Amniotic epithelial cell (primary cell): ENCODE data around the gene SCD.
"Not testable (repeated sequence)": the region's sequence is repeated elsewhere in the genome, so short reads cannot be mapped to it uniquely, and the experiment has no call there.

Experiments used
- DNase-seq: peaks from one replicate; pipeline ENCODE4 v3.0.0-alpha.2; 2010; ENCODE audit warnings: low read depth

Gene SCD

GRCh38 chr10:100362570-100363496 lies 15.8 kb downstream of the SCD start:
- DNase-seq: peak; percentile 32

- DNase-seq: no peak
These were observed 17.1 kb downstream of the SCD start for GRCh38 chr10:100364175-100364574.

- DNase-seq: peak; percentile 93
These were observed 17.8 kb downstream of the SCD start for GRCh38 chr10:100364735-100365391.

- no peak for DNase-seq
These were observed 21.7 kb downstream of the SCD start for GRCh38 chr10:100368721-100369120.

GRCh38 chr10:100370714-100371481 lies 23.9 kb downstream of the SCD start:
- peak; percentile 79 for DNase-seq

GRCh38 chr10:100371482-100372027 lies 24.5 kb downstream of the SCD start:
- DNase-seq: no peak

GRCh38 chr10:100372415-100373297 lies 25.6 kb downstream of the SCD start:
- DNase-seq: no peak

- peak; percentile 100 for DNase-seq
These were observed 26.5 kb downstream of the SCD start for GRCh38 chr10:100373298-100374199.

- no peak for DNase-seq
These were observed 27.2 kb downstream of the SCD start for GRCh38 chr10:100374200-100374655.

GRCh38 chr10:100374677-100375353 lies 27.8 kb downstream of the SCD start:
- DNase-seq: not testable (repeated sequence)

GRCh38 chr10:100376656-100377055 lies 29.6 kb downstream of the SCD start:
- not testable (repeated sequence) for DNase-seq

GRCh38 chr10:100377830-100378229 lies 30.8 kb downstream of the SCD start:
- no peak for DNase-seq

GRCh38 chr10:100380400-100380799 lies 33.4 kb downstream of the SCD start:
- no peak for DNase-seq

- DNase-seq: no peak
These were observed 35.5 kb downstream of the SCD start for GRCh38 chr10:100382553-100382952.

GRCh38 chr10:100383251-100383650 lies 36.2 kb downstream of the SCD start:
- DNase-seq: no peak

GRCh38 chr10:100391163-100392002 lies 44.4 kb downstream of the SCD start:
- peak; percentile 15 for DNase-seq

GRCh38 chr10:100392686-100393003 lies 45.6 kb downstream of the SCD start:
- no peak for DNase-seq

GRCh38 chr10:100395626-100396025 lies 48.6 kb downstream of the SCD start:
- DNase-seq: no peak

GRCh38 chr10:100396605-100397004 lies 49.6 kb downstream of the SCD start:
- no peak for DNase-seq
